ENCODE results near the gene SLC30A7.

SLC30A7 gene

DNA sequence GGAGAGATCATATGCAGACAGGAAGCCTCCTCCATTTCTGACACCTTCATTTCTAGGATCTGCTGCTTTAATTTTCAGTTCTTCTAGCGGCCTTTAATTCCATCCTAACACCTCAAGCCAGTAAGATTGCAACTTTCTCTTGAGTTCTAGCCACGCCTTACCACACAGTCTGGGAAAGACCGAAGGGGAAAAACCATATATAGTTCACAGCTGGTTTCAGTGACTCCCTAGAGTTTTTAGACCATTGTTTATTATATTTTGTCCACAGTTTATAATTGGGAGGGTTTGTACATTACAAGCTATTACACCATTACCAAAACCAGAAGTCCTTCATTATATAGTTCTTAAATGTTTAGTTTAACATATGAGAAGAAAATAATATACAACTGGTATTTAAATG lies 92.2 kb downstream of the SLC30A7 start:
- no peak for DNase-seq

DNA sequence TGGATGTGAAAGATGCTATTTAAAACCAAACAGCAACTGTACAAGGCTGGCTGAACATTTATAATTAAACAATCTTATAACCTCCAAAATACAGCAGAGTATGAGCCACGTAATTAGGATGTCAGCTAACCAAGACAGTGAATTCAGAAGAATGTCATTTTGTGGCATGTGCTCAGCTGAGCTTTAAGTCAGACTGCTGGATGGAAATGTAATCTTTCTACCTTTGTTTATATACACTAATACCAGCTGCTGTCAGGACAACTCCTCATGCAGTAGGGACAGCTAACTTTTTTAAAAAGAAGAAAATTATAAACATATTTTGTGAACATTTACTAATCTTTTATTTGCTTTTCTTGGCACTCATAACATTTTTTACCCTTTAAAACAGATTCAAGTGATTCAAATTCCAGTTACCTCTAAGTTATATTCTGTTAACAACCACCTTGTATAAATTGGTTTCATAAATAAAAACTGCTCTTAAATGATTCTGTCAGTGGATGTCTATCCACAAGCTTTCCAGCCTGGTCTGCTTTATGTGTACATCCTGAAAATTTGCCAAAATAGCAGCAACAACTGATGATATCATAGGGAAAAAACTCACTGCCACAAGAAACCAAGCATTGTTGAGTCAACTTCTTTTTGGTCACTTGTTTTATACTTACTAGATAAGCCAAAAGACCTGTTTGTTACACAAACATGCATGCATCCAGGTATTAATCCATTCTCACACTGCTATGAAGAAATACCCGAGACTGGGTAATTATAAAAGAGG lies 93.6 kb downstream of the SLC30A7 start:
- no peak for DNase-seq

DNA sequence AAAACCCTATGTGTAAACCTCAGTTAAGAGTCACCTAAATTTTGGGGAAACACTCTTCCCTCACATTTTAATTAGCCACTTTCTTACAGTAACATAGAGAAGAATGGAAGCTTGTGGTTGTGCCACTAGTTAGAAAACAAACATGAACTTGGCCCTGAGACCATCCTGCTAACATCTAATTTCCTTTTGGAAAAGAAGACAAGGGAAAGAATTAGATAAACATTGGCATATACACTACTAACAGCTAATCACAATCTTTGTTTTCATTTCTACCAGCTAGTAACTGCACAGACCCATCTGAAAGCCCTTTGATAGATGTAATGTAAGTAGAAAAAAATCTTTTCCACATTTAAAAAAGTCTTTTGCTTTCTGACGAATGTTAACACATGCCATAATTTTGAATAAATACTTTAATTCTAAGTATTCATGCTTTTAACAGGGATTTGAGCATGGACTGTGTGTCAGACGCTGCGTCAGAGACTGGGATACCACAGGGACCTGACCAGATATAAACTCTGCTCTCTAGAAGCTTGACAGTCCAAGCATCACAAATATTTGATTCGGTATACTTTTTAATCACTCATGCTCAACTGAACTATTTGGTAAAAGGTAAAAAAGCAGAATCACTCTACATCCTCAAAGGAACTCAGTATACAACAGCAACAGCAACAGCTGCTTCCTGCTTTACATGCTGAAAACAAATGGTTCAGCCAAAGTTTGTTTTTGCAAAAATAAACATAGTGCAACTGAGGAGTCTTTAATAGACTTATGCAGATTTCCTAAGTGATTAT lies 99.5 kb downstream of the SLC30A7 start:
- DNase-seq: no peak

DNA sequence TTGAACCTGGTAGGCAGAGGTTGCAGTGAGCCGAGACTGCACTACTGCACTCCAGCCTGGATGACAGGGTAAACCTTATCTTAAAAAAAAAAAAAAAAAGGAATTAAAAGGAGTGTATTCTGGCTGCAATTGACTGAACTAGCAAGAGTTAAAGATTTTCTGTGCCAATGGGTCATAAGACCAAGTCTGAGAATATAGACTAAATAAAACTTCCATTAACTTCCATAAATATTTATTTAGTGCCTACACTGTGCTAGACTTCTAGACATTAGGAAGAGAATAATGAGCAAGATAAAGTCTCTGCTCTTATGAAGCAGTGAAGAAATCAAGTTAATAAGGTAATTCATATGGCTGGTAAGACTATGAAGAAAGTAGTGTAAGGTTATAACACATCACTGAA lies 102.5 kb downstream of the SLC30A7 start:
- no peak for DNase-seq

DNA sequence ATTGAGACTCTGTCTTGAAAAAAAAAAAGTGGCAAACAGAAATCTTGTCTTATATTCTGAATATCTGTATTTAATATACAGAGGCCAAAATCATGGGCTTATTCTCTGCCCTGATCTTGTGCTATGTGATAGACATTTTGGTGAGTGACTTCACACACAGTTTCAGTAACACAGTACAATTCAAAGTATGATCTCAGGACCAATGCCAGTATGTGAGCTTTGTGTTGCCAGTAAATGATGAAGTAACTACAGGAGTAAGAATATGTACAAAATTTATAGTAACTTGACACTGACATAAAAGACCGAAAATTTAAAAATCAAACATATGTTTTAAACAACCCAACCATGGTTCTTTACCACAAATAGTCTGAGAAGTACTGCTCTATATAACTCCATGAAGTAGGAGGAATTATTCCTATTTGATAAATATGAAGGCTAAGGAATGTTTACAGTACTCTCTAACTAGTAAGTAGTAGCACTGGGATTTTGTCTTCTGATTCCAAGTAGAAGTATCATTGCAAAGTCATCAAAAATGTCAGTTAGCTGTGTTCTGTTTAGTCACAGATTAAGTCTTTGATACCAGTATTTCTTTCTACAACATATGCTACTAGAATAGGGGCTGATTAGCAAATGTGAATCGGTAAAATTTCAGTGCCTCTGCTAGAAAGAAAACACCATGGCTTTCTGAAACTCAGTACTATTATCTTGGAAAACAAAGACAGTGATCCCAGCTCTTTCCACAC lies 104.4 kb downstream of the SLC30A7 start:
- no peak for DNase-seq

DNA sequence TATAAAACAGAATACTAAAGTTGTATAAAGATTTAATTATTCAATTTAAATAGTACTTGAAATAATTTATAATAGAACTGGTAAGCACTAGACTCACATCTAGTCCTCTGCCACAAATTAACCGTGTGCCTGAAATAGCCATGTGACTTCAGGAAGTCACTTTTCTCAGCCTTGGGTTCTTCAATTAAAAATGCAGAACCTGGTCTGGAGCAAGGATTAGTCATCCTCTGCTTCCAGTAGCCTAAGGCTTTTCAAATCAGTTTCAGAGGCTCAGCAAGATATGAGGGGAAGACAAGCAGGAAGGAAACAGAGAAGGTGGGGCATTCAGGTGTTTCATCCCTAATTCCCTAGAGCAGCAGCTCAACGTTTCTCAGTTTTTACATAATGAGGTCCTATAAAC lies 106.7 kb downstream of the SLC30A7 start:
- DNase-seq: no peak

DNA sequence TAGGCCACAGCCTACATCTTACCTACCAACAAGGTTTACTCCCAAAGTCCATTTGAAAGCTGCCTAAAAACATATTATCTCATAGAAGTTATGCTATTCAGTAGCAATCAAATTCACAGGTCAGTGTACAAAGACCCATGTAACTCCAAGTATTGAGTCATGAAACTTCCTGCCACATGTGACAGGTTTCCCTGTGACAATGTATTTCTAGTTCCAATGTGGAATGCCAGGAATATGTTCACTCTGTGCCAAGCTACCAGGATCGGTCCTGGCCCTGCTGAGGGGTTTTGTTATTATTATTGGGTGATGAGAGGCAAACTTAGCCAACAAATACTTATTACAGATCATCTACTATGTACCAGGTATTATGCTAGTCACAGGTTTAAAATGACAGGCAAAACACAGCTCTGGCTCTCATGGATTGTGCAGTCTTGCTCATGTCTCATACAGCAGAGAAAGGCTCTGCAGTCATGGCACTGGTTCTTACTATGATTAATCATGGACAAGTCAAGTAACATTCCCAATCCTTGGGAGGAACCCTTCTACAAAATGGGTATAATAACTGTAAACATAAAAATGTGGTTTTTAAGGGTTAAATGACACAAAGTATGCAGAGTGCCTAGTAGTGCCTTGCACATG lies 107.2 kb downstream of the SLC30A7 start:
- DNase-seq: no peak

DNA sequence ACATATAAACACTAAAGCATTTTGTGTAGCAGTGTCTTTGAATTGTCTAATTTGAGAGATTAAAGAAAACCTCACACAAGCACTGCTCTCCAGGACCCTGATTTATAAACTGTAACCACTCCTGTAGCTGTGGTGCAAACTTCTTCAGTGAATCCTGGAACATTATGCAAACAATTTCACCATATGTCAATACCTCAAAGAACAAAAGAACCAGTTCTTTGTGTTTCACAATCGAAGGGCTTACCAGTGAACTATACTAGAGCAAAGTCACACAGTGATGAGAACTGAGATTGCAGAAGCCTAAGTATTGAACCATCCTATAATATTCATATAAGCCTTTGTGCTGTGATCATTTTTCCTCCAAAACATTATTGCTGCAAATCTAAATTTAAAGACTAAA lies 108.2 kb downstream of the SLC30A7 start:
- no peak for DNase-seq

DNA sequence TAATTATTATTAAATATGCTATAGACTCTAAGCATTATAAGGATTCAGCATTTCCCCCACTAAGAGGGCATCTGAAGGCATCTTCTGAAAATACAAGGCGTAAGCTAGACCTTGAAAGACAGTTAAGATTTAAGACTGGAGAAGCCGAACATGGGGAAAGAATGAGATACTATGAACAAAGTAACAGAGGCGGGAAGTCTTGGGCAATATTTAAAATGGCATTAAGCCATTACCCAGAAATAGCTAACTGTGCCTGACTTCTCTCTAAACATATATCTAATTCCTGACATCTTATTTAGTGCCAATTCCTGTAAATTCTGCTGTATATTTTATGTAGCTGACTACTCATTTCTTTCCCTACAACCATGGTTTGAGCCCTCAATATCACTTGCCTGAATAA lies 108.8 kb downstream of the SLC30A7 start:
- DNase-seq: no peak

DNA sequence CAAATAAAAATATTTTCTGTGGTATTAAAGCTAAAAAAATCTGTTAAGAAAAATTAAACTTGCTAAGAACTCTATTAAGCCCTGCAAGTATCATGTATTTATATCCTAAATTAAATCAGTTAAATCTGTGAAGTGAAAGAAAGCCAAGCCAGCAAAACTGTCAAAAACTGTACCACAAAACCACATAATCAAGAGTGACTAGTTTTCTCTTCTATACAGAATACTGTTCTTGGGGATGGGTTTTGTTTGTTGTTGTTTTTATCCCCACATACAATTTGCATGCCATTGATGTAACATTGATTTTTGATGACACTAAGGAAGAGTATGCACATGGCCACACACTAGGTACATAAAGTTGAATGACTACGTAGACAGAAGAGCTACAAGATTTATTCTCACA lies 109.3 kb downstream of the SLC30A7 start:
- DNase-seq: no peak

DNA sequence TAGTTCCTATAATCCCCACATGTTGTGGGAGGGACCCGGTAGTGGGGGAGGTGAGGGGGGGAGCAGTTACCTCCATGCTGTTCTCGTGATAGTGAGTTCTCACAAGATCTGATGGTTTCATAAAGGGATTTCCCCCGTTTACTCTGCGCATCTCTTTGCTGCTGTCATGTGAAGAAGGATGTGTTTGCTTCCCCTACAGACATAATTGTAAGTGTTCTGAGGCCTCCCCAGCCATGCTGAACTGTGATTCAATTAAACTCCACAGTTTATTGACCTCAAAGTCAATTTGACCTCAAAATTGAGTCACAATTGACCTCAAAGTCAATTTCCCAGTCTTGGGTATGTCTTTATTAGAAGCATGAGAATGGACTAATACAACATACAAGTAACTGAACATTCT lies 110.0 kb downstream of the SLC30A7 start:
- no peak for DNase-seq

DNA sequence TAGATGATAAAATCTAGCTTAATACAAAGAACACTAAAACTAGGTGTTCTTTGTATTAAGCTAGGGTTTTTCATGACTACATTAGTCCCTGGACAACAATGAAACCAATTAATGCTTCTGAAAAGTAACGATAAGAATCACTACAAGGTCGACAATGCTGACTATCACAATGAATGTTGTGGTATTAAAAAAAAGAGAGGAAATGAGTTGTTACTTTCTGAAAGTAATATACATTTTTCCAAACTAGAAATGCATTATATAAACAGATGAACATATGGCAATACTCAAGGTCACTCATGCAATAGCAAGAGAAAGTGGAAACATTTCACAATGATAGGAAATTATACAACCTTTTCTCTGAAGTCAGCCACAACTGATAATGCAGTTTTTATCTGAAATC lies 110.7 kb downstream of the SLC30A7 start:
- no peak for DNase-seq

DNA sequence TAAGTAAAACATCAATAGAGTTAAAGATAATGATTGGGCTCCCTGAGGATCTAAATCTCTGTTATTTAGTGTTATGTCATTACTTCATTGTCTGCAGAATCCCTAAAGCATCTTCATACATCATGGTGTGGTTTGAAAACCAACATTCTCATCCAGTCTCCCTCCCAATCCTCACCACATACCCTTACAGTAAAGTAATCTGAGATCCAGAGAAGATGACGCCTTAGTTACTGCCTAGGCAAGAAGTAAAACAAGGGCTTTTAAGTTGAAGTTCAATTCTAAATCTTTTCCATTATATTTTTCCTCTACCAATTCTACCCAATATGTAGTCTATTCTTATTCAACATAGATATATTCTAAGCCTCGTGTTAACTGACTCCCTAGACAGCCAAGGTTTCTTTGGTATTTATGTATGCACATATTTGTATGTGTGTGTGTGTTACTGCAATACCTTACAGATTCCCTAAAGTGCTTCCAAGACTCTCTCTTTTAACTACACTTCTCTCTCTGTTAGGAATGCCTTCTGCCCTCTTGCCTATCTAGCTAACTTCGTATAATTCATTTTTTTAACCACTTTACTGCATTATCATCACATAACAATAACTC lies 112.4 kb downstream of the SLC30A7 start:
- no peak for DNase-seq

DNA sequence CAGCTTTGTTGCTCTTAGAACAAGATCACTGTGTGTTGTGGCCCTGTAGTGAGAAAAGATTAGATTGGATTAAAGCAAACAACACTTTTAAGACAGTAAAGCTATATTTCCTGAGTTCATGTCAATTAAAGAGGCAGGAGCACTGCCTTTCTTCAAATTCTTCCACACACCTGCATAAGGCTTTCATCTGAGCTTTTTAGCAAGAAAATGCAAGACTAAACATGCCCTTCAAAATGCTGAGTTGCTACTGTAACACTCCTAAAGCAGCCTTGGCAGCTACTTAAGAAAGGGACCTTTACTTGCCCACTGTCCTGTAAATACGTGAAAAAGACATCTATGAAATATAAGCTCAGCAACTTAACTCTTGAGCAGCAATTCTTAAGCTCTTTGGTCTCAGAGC lies 117.9 kb downstream of the SLC30A7 start:
- no peak for DNase-seq

DNA sequence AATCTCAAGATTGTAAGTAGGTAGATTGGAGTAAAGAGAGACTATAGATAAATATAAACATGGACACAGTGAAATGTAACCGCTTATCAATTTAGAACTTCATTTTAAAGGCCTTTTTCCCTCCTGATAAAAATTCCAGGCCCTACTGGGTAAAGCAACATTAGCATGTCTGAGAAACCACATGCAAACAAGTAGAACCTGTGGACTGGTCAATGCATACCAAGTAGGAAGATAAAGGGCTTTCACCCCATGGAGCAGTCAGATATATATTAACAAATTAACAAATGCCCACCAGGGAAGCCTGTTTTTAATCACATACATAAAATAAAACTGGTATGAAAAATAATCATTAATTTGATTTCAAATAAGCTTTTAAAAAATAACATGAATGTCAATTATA lies 121.6 kb downstream of the SLC30A7 start:
- DNase-seq: no peak

DNA sequence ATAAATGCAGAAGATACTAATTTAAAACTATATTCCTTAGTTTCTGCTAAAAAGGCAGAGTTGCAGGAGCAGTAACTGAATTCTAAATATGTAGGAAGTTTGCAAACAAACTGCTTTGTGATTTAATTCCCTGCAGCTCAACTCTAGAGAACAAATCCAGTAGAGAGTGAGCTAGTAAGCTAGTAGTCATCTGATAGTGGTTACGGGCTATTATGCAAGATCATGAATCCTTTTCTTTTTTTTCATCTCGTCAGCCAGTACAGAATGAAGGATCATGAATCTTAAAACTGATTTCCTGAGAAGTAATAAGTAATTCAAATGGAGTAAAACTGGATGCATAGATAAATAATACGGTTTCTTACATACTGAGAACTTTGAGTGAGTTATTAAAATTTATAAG lies 126.4 kb downstream of the SLC30A7 start:
- no peak for DNase-seq

DNA sequence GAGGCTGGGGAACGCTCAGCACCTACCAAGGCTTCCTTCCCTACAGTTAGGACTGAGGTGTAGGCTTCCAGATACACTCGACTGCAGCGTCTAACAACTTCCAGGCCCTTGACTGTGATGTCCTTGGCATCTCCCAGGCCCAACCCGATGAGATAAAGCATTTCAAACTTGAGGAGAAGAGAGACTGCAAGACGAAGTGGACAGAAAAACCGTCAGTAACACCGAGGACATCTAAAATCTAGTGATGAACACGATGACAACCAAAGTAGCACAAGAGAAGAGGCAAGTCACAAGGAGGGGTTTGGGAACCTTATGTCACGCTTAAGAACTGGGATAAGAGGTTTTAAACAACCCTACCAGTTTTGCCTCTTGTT lies 129.4 kb downstream of the SLC30A7 start:
- peak; percentile 17 for DNase-seq

DNA sequence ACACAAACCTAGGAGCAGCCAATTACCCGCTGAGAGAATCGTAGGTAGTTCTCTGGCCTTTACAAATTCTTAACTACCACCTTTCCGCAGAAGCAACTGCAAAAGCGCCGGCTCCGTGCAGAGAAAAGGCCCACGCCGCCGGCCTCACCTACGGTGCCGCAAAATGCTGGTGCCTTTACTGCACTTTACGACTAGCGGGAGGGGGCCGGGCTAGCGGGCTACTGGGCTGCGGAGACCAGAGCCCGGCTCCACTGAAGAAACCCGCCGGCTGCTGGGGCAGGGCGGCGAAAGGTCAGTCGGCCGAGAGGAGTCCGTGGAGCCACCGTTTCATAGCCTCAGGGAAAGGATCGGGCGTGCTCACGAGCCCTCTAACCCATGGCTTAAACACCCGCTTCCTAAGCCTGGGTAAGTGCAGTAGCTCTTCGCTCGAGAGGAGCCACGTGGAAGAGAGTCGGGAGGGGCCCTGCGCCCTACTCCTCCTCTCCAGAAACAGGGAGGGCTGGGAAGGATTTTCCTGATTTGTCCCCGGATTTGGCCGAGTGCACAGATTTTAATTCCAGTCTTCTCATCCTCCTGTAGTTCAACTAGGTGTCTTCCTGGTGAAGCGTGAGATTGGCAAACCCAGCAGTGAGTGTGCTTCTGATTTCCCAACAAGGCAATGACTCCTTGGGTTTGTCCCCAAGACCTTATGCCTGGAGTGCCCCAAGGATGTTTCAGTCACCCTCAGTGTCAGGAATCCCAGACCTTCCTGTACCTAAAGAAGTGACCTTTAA lies 130.0 kb downstream of the SLC30A7 start, which contains the start of gene DPH5:
TSS of gene DPH5 (minus strand) at position 128 of the 773 bp plus-strand sequence. CDS start 341 bp downstream, outside the sequence.
- peak; percentile 88 for DNase-seq

DNA sequence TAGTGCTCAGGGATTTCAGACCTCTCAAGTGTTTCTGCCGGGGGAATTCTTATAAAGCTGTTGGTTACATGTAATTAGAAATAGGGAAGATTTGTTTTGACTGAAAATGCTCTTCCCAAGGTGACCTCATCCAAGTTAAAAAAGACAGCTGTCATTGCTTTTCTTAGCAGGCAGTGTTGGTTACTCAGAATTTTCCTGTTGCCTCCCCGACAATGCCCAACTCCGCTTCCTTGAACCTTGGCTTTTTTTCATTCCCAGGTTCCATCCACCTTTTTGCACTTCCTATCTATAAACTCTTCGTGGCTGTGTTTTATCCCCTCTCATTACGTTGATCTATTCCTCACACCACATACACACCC lies 130.5 kb downstream of the SLC30A7 start:
- no peak for DNase-seq

DNA sequence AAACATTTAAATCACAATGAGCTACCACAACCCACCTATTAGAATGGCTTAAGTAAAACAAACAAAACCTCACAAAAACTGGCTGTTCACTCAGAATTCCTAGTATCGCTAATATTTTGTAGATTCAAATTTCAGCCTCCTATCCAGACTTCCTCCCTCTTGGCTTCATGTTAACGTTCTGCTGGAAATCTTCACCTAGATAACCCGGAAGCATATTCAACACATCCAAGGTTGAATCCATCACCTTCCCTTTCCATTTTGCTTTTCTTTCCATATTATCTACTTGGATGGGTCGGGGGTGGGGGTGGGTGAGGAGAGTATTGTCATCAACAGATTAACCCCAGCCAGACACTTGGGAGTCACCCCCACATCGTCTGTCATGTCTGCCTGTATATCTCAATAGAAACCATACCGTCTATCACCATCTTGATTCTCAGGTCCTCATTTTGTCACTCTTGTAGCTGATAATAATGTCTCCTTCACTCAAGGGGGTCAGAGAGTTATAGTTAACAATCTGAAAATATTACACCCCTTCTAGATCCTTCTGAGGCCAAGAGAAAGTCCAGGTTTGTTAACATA lies 131.4 kb downstream of the SLC30A7 start:
- no peak for DNase-seq

DNA sequence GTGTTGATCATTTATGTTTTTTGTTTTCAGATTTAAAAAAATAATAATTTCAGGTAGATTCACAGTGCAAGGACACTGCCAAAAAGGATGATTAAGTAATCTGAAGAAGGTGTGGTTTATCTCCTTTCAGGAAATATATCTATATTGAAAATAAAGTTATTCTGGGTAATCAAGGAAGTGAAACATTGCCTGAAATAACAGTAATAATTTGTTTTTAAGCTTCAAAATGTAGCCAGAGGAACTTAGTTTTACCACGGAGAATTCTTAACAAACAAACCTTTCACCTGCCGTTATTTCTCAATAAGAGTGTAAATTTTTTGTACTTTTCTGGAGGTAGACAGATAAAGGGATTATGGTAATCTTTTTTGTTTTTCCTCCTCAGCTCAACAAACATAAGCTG lies 132.6 kb downstream of the SLC30A7 start:
- no peak for DNase-seq

DNA sequence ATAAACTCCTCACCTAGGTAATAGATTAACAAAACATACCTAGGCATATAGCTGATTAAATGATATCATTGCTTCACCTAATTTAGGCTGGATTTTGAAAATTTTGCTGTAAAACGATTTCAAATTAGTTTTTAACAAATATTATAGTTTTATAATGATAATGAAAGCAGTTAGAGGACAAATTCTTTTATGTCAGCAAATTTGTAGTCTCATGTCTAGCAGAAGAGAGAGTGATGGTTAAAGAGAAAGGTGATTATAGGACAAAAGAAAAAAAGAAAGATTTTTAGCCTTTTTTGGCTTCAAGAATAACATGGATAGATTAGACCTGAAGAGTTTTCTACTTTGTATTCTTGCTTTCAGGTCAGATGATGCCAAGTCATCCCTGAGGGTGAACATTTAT lies 133.3 kb downstream of the SLC30A7 start:
- no peak for DNase-seq
